HUDEP-2 (cell line): ENCODE measurements around the gene RAB1B.
"Not testable (repeated sequence)": the region's sequence is repeated elsewhere in the genome, so short reads cannot be mapped to it uniquely, and the experiment has no call there.

ENCODE experiments used
- DNase-seq, 76 experiments: peaks; one replicate each; lab custom pipeline; 2025; ENCODE audit not compliant: unreplicated experiment in 76 of 76; lab: John Stamatoyannopoulos, UW

RAB1B gene

DNA sequence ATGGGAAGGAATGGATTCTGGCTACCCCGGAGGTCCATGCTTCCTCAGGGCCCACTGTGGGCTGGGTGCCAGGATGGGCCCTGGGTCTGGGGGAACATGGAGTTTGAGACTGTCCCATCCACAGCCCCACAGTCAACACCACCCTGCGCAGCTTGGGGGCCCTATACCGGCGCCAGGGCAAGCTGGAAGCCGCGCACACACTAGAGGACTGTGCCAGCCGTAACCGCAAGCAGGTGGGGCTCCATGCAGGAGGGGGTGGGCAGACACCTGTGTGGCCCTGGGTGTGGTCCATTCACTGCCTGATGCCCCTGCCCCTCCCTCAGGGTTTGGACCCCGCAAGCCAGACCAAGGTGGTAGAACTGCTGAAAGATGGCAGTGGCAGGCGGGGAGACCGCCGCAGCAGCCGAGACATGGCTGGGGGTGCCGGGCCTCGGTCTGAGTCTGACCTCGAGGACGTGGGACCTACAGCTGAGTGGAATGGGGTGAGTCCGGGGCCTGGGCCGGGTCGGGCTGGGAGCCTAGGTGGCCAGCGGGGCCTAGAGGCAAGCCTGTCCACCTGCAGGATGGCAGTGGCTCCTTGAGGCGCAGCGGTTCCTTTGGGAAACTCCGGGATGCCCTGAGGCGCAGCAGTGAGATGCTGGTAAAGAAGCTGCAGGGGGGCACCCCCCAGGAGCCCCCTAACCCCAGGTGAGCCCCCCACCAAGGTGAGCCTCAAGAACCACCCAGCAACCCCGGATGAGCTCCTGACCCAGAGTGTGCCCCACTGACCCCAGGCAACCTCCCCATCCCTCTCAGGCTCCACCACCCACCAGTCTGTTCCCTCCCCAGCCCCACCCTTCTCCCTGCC lies 2.7 kb upstream of the RAB1B start:
- no peak for DNase-seq

DNA sequence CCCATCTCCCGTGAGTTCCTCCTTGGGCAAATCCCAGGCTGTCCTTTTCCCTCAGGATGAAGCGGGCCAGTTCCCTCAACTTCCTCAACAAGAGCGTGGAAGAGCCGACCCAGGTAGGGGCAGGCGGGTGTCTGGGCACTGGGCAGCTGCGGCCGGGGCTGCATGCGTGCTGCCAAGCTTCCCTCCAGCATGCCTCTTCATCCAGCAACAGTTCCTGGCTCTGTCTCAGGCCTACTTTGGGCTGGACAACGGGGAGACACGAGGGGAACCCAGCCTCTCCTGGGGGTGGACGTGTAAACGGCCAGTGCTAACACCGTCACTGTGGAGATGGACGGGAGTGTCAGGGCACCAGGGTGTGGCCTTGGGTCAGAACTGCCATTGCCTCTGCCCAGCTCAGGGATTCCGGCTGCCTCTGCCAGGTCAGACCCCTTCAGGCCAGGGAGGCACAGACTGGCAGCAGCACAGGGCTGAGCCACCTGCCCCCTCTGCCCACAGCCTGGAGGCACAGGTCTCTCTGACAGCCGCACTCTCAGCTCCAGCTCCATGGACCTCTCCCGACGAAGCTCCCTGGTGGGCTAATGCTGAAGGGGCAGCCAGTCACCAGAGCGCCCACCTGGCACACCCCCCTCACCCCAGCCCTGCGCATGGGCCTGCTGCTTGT lies 1.9 kb upstream of the RAB1B start:
- DNase-seq: no peak

DNA sequence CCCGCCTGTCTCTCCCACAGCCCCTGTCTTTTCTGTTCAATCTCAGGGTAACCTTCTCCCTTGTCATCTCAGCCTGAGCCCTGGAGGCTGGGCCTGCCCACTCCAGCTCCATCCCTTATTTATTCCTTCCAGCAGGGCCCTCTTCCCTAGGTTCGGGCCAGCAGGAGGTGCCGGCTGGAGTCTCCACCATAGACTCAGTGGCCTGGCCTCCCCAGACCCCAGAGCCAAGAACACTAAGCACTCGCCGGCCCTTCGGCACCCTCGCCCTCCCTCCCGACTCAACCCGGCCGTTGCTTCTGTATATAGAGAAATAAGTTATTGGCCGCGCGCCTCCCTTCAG lies 1.4 kb upstream of the RAB1B start:
- no peak for DNase-seq

DNA sequence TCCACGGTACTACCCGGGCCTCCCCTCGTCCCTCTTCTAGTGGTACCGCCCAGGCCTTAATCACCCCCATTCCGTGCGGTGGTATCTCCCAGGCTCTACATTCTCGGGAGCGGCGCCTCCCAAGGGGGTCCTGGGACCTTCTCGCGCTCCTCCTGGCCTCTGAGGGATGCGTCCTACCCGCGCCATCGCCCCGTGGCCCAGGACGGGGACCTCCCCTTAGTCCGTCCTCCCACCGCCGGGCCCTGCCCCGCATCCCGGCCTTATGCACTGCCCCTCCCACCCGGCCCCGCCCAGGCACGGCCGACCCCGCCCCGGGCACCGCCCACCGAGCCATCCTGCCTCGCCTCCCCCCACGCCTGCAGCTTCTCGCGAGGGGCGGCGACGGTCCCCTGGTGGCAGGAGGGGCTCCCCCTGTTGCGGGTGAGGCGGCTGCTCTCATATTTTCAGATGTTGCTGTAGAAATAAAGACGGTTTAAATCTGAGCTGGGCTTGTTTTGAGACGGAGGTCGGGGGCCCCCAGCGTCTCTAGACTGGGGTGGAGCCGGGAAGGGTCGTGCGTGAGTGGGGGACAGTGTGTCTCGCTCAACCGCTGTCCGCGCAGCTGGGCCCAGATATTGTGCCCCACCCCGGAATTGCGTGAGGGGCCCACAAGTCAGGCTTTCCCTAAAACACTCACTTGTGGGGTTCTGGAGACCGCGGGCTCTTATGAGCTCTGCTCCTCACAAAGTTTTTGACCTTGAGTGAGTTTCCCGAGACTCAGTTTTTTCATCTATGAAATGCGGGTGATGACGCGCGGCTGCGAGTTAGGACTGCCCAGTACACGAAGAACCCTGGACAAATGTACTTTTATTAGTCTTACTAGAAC lies 828 bp upstream of the RAB1B start:
- DNase-seq: peak in 72 of 76 experiments; percentile 14 to 86 (median 72)

- DNase-seq: peak in 3 of 76 experiments; percentile 16 to 32 (median 31)
These were observed 790 bp downstream of the RAB1B start for GRCh38 chr11:66268952-66269905.

GRCh38 chr11:66271816-66272215 lies 3.4 kb downstream of the RAB1B start:
- no peak for DNase-seq

DNA sequence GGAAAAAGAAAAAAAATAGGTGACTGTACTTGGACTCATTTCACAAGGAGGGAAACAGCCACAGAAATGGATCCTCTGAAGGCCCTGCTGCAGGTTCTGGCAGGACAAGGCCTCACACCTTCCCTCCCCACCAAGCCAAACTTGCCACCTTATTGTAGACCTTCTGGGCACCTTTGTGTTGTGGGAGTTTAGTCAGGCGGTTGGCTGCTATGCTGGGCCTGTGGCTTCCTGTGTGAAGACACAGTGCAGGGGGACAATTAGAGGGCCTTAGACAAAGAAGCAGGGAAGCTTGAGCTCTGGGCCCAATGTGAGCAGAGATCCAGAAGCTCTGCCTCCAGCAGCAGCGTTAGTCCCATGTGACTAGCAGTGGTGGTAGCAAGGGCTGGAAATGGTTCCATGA lies 4.2 kb downstream of the RAB1B start:
- no peak for DNase-seq

DNA sequence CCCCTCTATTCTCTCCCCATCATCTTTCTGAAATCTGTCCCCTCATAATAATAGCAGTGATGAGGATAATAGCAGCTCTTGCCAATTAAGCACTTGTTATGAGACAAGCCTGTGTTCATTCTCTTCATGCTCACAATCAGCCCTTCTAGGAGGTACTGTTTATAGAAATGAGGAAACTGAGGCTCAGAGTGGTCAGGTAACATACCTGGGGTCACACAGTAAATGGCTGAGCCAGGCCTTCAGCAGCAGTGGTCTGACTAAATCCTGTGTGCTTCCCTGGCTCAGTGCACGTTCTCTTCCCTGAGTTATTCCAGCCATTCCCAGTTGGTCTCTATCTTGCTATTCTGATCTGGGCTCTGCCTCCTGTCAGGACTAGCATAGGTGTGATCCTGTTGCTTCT lies 5.8 kb downstream of the RAB1B start:
- DNase-seq: no peak

GRCh38 chr11:66275396-66275795 lies 7.0 kb downstream of the RAB1B start:
- no peak for DNase-seq

DNA sequence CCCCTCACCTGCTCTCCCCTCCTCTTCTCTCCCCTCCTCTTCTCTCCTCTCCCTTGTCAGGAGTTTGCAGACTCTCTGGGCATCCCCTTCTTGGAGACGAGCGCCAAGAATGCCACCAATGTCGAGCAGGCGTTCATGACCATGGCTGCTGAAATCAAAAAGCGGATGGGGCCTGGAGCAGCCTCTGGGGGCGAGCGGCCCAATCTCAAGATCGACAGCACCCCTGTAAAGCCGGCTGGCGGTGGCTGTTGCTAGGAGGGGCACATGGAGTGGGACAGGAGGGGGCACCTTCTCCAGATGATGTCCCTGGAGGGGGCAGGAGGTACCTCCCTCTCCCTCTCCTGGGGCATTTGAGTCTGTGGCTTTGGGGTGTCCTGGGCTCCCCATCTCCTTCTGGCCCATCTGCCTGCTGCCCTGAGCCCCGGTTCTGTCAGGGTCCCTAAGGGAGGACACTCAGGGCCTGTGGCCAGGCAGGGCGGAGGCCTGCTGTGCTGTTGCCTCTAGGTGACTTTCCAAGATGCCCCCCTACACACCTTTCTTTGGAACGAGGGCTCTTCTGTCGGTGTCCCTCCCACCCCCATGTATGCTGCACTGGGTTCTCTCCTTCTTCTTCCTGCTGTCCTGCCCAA lies 7.7 kb downstream of the RAB1B start:
- DNase-seq: no peak

- not testable (repeated sequence) for DNase-seq
These were observed 8.2 kb downstream of the RAB1B start for GRCh38 chr11:66276619-66277018.

- not testable (repeated sequence) for DNase-seq
These were observed 8.6 kb downstream of the RAB1B start for GRCh38 chr11:66277064-66277463.

- DNase-seq: peak in 2 of 76 experiments; percentile 5 to 6
These were observed 9.3 kb downstream of the RAB1B start, which contains the start of gene CNIH2 for GRCh38 chr11:66277471-66278362. TSS of gene CNIH2 (plus strand) at chr11:66278175. CDS start at chr11:66278457, 282 bp downstream.

GRCh38 chr11:66278363-66279091 lies 10.1 kb downstream of the RAB1B start:
- DNase-seq: peak in 1 of 76 experiments; percentile 10

DNA sequence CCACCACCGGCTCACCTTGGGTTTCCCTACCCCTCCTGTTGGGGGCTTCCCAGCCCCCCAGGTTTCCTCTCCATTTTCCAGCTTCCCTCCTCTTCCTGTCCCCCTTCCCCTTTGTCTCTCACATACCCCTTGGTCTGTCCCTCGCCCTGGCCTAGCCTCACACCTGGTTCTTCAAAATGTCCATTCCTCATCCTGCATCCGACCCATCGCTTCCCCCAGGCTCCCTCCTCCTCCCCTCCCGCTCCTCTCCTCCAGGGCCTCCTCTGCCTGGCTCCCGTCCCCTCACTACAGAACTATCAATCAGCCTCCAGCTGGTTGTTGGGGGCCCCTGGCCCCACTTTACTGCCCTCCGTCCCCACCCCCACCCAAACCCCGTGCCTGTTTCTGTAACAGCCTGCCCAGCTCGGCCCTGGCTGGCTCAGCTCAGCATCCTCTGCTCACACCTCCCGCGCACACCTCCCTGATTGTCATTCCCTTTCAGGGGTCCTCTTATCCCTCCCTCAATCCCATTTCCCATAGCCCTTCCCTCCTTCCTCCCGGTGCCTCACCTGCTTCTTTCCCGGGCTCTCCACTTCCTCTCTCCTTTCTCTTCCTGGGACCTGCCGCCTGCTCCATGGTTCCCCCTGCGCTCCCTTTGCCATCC lies 10.8 kb downstream of the RAB1B start:
- no peak for DNase-seq

- no peak for DNase-seq
These were observed 12.0 kb downstream of the RAB1B start for GRCh38 chr11:66280428-66280827.

DNA sequence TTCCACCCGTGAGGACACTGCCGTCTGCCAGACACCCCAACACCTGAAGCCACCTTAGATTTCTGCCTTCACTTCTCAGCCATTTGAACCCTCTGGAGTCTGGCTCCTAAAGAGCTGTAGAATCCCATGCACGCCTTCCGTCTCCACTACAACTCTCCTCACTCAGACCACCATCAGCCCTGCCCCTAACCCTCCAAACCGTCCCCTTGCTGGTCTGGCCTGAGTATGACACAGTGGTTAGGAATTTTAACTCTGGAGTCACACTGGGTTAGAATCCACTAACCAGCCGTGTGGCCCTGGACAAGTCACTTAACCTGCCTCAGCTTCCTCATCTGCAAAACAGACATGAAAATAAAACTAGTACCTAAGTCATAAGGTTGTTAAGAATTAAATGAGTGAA lies 12.6 kb downstream of the RAB1B start:
- DNase-seq: no peak
